WTC11 (cell line): ENCODE results near the gene RGS6. TPM values are rescaled to one million over a fixed set of nuclear protein-coding genes. Genes with fewer than 3 reads are reported as not detected.

ENCODE experiments used
- HMGA2 ChIP-seq: fragments of 250-450 bp; sonication (Bioruptor Pico); IDR thresholded peaks from 2 replicates; pipeline ENCODE4 v1.4.0; 2021; ENCODE audit warnings: mild to moderate bottlenecking, moderate library complexity
- NR1H2 ChIP-seq: sonication (generic); formaldehyde crosslinking; IDR thresholded peaks from 2 replicates; pipeline ENCODE4 v1.9.0; 2021; ENCODE audit warnings: mild to moderate bottlenecking, moderate library complexity, missing genetic modification reagents
- ZNF671 ChIP-seq: fragments of 250-450 bp; sonication (Bioruptor Pico); IDR thresholded peaks from 2 replicates; pipeline ENCODE4 v1.8.0; 2021; ENCODE audit warnings: mild to moderate bottlenecking
- microRNA-seq: library from miRNA; unstranded; fragments of <30 nt; microRNA quantifications from one replicate; pipeline ENCODE4 v1.2.0, GENCODE V29; 2022; ENCODE audit warnings: borderline number of aligned reads
- total RNA-seq: library from RNA; stranded (reverse); gene quantifications from 3 replicates; pipeline ENCODE4 v1.2.3, GENCODE V29; 2021
- TF ChIP-seq, protein P1 (sequence below): sonication (generic); formaldehyde crosslinking; IDR thresholded peaks from 2 replicates; pipeline ENCODE4 v1.8.0; 2022; ENCODE audit warnings: mild to moderate bottlenecking, missing genetic modification reagents
- TF ChIP-seq, protein P2 (sequence below): sonication (generic); formaldehyde crosslinking; IDR thresholded peaks from 2 replicates; pipeline ENCODE4 v1.8.0; 2023; ENCODE audit warnings: mild to moderate bottlenecking, missing genetic modification reagents

Gene RGS6
- total RNA-seq, 1 experiment from 2014 or later = 1.0 TPM

DNA sequence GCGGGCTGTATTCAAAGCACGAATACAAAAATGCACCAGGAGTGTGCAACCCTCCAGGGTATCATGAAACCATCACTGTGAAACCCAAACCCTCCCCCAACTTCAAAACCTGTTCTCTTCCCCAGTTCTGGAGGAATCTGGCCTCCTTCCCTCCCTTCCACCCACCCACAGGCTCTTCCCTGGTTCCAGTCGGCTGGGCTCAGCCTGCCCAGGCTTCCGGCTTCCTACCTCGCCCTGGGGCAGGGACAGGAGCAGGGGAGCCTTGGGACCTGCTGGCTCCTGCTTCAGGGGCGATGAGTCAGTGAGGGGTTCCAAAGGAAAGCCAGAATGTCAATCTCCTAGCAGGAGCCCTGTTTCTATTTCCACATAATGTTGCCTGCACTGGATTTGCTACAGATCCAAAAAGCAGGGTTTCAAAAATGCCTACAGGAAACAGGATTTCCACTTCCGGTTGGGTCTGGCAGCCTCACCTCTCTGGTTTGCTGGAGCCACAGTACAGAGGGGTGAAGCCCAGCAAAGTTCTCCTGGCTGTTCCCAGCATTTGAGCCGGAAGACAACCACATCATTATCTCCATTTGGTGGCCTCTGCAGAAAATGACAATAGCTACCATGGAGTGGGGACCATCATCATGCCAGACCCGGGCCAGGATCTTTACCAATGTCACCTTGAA is 683.4 kb downstream of the RGS6 start (continued):
- TF ChIP-seq, protein P1, sequence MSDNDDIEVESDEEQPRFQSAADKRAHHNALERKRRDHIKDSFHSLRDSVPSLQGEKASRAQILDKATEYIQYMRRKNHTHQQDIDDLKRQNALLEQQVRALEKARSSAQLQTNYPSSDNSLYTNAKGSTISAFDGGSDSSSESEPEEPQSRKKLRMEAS (CRISPR knock-in tag) = no peak
- TF ChIP-seq, protein P2, sequence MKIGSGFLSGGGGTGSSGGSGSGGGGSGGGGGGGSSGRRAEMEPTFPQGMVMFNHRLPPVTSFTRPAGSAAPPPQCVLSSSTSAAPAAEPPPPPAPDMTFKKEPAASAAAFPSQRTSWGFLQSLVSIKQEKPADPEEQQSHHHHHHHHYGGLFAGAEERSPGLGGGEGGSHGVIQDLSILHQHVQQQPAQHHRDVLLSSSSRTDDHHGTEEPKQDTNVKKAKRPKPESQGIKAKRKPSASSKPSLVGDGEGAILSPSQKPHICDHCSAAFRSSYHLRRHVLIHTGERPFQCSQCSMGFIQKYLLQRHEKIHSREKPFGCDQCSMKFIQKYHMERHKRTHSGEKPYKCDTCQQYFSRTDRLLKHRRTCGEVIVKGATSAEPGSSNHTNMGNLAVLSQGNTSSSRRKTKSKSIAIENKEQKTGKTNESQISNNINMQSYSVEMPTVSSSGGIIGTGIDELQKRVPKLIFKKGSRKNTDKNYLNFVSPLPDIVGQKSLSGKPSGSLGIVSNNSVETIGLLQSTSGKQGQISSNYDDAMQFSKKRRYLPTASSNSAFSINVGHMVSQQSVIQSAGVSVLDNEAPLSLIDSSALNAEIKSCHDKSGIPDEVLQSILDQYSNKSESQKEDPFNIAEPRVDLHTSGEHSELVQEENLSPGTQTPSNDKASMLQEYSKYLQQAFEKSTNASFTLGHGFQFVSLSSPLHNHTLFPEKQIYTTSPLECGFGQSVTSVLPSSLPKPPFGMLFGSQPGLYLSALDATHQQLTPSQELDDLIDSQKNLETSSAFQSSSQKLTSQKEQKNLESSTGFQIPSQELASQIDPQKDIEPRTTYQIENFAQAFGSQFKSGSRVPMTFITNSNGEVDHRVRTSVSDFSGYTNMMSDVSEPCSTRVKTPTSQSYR (CRISPR knock-in tag) = no peak
- no peak for TF ChIP-seq NR1H2 (CRISPR knock-in tag)
- TF ChIP-seq ZNF671 (CRISPR knock-in tag) = no peak
- TF ChIP-seq HMGA2 (CRISPR knock-in tag) = no peak

Small RNA genes lying within 50 kb of the gene (microRNA-seq; reads per million reads assigned to microRNA genes)
- gene MIR7843 = not detected
